GM18526 (cell line): ENCODE results near the gene TXNDC5.
A peak's percentile ranks its signal among the peaks of the same experiment; 100 is the strongest.

Experiments used
- POLR2A ChIP-seq: IDR thresholded peaks from 3 replicates; pipeline ENCODE4 v1.6.1; 2011; ENCODE audit not compliant: insufficient read length; ENCODE audit errors: extremely low read depth

Gene TXNDC5

GRCh38 chr6:7910654-7911344 lies at the start of gene TXNDC5:
TSS of gene TXNDC5 (minus strand) at chr6:7910788. CDS start at chr6:7910776, 12 bp downstream.
- peak; percentile 76 for TF ChIP-seq POLR2A

DNA sequence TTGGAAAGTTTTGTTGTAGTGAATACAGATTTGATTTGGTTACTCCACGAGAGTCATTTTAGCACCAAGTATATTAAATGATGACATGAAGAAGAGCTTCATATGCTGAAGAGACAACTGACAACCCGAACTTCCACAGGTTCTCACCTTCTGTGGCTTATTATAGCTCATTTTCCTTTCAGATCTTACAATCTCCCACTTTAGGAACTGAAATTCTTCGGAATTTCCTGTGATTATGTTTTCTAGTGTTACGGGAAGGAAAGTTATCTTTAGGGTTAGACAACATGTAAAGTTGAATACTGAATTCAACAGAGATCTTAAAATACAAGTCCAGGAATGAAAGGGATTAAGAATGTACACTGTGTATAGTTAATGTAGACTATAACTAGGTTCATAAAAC lies 49.6 kb upstream of the TXNDC5 start:
- TF ChIP-seq POLR2A = no peak

- no peak for TF ChIP-seq POLR2A
These were observed 48.9 kb upstream of the TXNDC5 start for GRCh38 chr6:7959453-7959852.

DNA sequence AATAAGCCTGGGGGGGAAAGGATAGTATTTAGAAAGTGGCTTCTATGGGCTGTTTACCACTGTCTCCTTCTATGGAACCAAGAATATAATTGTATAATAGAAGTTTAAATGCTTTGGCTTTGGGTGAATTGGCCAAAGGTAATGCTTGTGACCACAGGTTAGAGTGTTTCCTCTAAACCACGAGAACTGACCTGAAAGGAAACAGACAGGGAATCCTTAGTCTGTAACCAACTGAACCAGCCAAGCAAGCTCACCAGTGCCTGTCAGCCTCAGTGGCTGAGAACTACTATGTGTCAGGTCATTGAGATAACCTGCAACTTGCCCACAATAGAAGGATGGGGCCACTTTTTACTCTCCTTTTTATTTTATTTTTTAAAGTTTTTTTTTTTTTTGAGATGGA lies 47.9 kb upstream of the TXNDC5 start:
- no peak for TF ChIP-seq POLR2A

DNA sequence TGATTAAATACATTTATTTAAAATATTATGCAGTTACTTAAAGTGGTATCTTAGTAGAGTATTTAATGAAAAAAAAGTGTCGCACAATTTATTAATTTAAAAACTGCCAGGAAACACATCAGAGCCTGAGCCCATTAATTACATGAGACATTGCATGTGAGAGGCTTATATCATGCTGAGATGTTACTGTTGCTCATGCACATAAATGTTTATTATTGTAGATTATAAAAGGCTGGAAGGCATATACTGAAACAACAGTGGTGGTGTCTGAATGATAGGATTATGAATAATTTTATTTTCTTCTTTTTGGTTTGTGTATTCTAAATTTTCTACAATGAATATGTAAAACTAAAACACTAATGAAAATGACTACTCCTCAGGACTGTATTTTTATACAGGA lies 45.7 kb upstream of the TXNDC5 start:
- TF ChIP-seq POLR2A = no peak

DNA sequence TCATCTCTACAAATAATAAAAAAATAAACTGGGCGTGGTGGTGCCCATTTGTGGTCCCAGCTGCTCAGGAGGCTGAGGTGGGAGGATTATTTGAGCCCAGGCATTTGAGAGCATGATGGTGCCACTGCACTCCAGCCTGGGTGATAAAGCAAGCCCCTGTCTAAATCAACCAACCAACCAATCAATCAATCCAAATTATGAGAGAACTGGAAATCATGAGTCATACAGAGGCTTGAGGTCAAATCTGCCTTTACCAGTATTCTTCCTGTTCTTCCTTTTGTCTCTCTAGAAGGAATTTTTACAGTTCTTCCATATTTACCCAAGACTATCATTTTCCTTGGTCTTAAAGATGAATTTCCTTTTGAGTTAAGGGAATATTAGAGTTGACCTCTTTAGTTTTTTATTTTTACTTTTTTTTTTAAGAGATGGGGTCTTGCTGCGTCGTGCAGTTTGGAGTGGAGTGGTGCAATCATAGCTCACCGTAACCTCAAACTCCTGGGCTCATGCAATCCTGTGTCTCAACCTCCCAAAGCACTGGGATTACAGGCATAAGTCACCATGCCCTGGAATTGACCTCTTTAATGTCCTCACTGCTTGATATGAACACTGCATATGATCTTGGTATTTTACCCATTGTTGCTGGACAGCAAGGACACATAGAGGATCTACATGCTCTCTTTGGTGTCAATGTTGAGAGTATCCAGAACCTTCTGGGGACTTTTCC lies 44.1 kb upstream of the TXNDC5 start:
- TF ChIP-seq POLR2A = no peak

GRCh38 chr6:7953753-7954152 lies 43.2 kb upstream of the TXNDC5 start:
- no peak for TF ChIP-seq POLR2A

GRCh38 chr6:7939864-7940228 lies 29.3 kb upstream of the TXNDC5 start:
- TF ChIP-seq POLR2A = no peak

- TF ChIP-seq POLR2A = no peak
These were observed 28.7 kb upstream of the TXNDC5 start for GRCh38 chr6:7939184-7939863.

- TF ChIP-seq POLR2A = no peak
These were observed 28.1 kb upstream of the TXNDC5 start for GRCh38 chr6:7938562-7939183.

DNA sequence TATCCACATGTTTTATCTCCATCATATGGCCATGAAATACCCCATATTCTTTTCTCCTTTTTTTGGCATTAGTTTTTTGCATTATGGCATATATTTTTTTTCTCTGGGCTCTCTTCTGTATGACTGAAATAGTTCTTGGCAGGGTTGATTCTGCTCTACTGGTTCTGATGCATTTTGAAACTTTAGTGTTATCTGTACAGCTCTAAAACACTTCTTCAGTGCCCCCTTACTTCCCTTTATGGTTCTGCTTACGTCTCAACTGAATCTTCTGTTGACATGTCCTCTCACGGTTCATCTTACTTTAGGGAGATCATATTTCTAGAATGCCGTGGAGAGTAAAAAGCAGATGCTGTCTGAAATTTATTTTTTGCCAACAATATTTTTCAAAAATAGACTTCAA lies 23.2 kb upstream of the TXNDC5 start:
- TF ChIP-seq POLR2A = no peak

- no peak for TF ChIP-seq POLR2A
These were observed 22.0 kb upstream of the TXNDC5 start for GRCh38 chr6:7932625-7933024.

DNA sequence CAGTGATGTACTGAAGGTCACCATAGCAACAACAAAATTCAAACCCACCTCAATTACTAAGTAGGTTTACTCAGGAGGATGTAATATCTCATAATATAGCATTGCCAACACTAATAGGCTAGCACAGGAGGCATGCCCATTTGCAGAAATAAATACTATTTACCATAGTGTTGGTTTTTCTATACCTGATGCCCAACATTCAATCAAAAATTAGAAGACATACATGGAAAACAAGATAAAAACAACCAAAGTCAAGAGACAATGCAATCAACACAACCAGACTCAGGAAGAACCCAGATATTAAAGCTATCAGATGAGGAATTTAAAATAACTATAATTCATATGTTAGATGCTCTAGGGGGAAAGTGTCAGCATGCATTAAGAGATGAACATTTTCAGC lies 14.3 kb upstream of the TXNDC5 start:
- TF ChIP-seq POLR2A = no peak

DNA sequence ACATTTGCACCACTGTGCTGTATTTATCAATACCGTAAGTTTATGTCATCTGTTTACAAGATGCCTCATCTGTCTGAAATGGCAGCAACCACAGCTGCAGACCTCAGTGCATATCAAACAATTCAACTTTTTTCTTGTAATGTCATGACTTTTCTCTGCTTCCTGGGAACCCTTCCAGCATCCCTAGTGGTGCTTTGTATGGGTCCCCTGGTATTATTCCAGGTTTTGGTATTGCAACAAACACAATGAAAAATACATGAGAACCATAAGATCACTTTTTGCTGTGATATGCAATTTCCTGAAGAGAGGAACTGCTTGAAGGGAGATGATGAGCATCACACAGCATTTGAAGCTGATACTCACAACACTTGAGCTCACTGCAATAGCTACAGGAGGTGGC lies 12.0 kb upstream of the TXNDC5 start:
- no peak for TF ChIP-seq POLR2A

GRCh38 chr6:7921632-7922092 lies 11.1 kb upstream of the TXNDC5 start:
- no peak for TF ChIP-seq POLR2A

- no peak for TF ChIP-seq POLR2A
These were observed 10.5 kb upstream of the TXNDC5 start for GRCh38 chr6:7921046-7921445.

GRCh38 chr6:7920425-7920824 lies 9.8 kb upstream of the TXNDC5 start:
- no peak for TF ChIP-seq POLR2A
